Osteoblast (primary cell): ENCODE results near the gene FSTL4. TPM values are rescaled to one million over a fixed set of nuclear protein-coding genes. Genes with fewer than 3 reads are reported as not detected.

Source experiments
- DNase-seq: peaks from one replicate; pipeline ENCODE4 v3.0.0; 2011; ENCODE audit warnings: low spot score, mixed read lengths; ENCODE audit not compliant: insufficient read length; ENCODE audit errors: missing footprints
- H2AFZ ChIP-seq: 2 replicates; pipeline ENCODE4 v1.6.0; 2011; ENCODE audit warnings: mild to moderate bottlenecking, low read length
- H3K27ac ChIP-seq: 2 replicates; pipeline ENCODE4 v1.5.1; 2011; ENCODE audit warnings: mild to moderate bottlenecking, low read depth, low read length, moderate library complexity
- H3K27me3 ChIP-seq: 2 replicates; pipeline ENCODE4 v1.6.0; 2012; ENCODE audit warnings: mild to moderate bottlenecking, control low read depth, inconsistent platforms, low read length, moderate library complexity; ENCODE audit not compliant: insufficient read depth
- H3K36me3 ChIP-seq: 2 replicates; pipeline ENCODE4 v1.5.1; 2011; ENCODE audit warnings: mild to moderate bottlenecking, low read length, control low read depth, moderate library complexity; ENCODE audit not compliant: insufficient read depth
- H3K4me1 ChIP-seq: 2 replicates; pipeline ENCODE4 v1.5.1; 2011; ENCODE audit warnings: mild to moderate bottlenecking, low read length, control low read depth, moderate library complexity; ENCODE audit not compliant: insufficient read depth
- H3K4me2 ChIP-seq: 2 replicates; pipeline ENCODE4 v1.6.0; 2011; ENCODE audit warnings: mild to moderate bottlenecking, low read length; ENCODE audit not compliant: insufficient read depth
- H3K4me3 ChIP-seq: fragments of 200-600 bp; sonication (generic); 3 replicates; pipeline ENCODE4 v1.5.1; 2012; ENCODE audit warnings: mild to moderate bottlenecking, low read length, inconsistent platforms; ENCODE audit not compliant: insufficient read depth
- H3K79me2 ChIP-seq: 2 replicates; pipeline ENCODE4 v1.6.0; 2012; ENCODE audit warnings: mild to moderate bottlenecking, low read length, control low read depth, inconsistent platforms; ENCODE audit not compliant: insufficient read depth
- H3K9me3 ChIP-seq: 2 replicates; pipeline ENCODE4 v1.5.1; 2011; ENCODE audit warnings: low read depth, low read length, control low read depth
- H4K20me1 ChIP-seq: 2 replicates; pipeline ENCODE4 v1.6.0; 2012; ENCODE audit warnings: mild to moderate bottlenecking, low read length, control low read depth; ENCODE audit not compliant: insufficient read depth
- total RNA-seq: library from RNA; depleted of rRNA; stranded (reverse); fragments of >200 nt; gene quantifications from 2 replicates; pipeline ENCODE4 v1.2.3, GENCODE V29; 2012
- TF ChIP-seq, protein P1 (sequence below): IDR thresholded peaks from 2 replicates; pipeline ENCODE4 v1.5.1; 2011; ENCODE audit warnings: mild to moderate bottlenecking, low read depth, low read length, moderate library complexity; ENCODE audit errors: extremely low read depth

FSTL4 gene
- total RNA-seq, 1 donor = not detected

GRCh38 chr5:133326361-133326760, 286.0 kb downstream of the FSTL4 start:
- H3K4me2 ChIP-seq = no peak overlapping the region
- H3K4me1 ChIP-seq = no peaks in the 10 kb centered on the region

GRCh38 chr5:133325864-133326263, 286.5 kb downstream of the FSTL4 start:
- Histone ChIP-seq H3K79me2 (no peaks in the 10 kb centered on the region), H3K4me1 (no peaks in the 10 kb centered on the region), H4K20me1 (no peaks in the 10 kb centered on the region), H3K27ac (no peak overlapping the region), H2AFZ (no peak overlapping the region), H3K4me2 (no peak overlapping the region), H3K27me3 (peaks cover 2% of the 10 kb centered on the region), H3K9me3 (no peaks in the 10 kb centered on the region), H3K4me3 (no peak overlapping the region), H3K36me3 (no peaks in the 10 kb centered on the region)
- TF ChIP-seq, protein P1, sequence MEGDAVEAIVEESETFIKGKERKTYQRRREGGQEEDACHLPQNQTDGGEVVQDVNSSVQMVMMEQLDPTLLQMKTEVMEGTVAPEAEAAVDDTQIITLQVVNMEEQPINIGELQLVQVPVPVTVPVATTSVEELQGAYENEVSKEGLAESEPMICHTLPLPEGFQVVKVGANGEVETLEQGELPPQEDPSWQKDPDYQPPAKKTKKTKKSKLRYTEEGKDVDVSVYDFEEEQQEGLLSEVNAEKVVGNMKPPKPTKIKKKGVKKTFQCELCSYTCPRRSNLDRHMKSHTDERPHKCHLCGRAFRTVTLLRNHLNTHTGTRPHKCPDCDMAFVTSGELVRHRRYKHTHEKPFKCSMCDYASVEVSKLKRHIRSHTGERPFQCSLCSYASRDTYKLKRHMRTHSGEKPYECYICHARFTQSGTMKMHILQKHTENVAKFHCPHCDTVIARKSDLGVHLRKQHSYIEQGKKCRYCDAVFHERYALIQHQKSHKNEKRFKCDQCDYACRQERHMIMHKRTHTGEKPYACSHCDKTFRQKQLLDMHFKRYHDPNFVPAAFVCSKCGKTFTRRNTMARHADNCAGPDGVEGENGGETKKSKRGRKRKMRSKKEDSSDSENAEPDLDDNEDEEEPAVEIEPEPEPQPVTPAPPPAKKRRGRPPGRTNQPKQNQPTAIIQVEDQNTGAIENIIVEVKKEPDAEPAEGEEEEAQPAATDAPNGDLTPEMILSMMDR = no peak
- DNase-seq = no peak

More at GRCh38 chr5:133326361-133326760, 286.0 kb downstream of the FSTL4 start:
- no peaks in the 10 kb centered on the region for H3K36me3 ChIP-seq
- no peak for DNase-seq
- no peak overlapping the region for H3K27ac ChIP-seq
- no peaks in the 10 kb centered on the region for H4K20me1 ChIP-seq
- H3K4me3 ChIP-seq = no peak overlapping the region
- TF ChIP-seq, protein P1 = no peak
- no peaks in the 10 kb centered on the region for H3K79me2 ChIP-seq
- no peaks in the 10 kb centered on the region for H3K9me3 ChIP-seq
- H3K27me3 ChIP-seq = peaks cover 2% of the 10 kb centered on the region
- no peak overlapping the region for H2AFZ ChIP-seq

DNA sequence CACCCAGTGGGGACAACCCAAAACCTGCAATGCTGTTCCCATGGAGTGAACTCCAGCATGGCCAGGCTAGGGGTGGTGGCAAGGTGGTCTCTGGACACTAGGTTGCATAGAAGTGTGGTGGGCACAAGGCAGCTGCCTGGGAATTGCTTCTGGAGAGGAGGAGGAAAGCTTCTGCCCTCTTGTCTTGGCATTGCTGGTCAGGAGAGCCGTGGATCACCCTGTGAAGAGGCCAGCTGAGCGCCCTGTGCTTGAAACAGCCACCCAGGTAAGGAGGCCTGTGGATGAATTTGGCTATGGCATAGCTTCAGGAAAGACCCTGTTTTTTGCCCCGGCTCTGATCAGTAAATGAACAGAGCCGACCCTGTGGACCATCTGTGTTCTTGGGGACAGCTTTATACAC, 287.4 kb downstream of the FSTL4 start:
- Histone ChIP-seq H3K27ac (no peak overlapping the region), H3K4me3 (no peak overlapping the region), H3K9me3 (no peaks in the 10 kb centered on the region), H4K20me1 (no peaks in the 10 kb centered on the region), H2AFZ (no peak overlapping the region), H3K4me2 (no peak overlapping the region), H3K36me3 (no peaks in the 10 kb centered on the region), H3K4me1 (no peaks in the 10 kb centered on the region), H3K79me2 (no peaks in the 10 kb centered on the region), H3K27me3 (peaks cover 2% of the 10 kb centered on the region)
- TF ChIP-seq, protein P1 = no peak
- DNase-seq = no peak

- no peaks in the 10 kb centered on the region for H4K20me1 ChIP-seq
- no peak overlapping the region for H3K4me2 ChIP-seq
- no peak for DNase-seq
Observed at GRCh38 chr5:133323494-133324457, 288.6 kb downstream of the FSTL4 start.

More at GRCh38 chr5:133323494-133324457, 288.6 kb downstream of the FSTL4 start:
- H2AFZ ChIP-seq = no peak overlapping the region
- TF ChIP-seq, protein P1 = no peak
- no peaks in the 10 kb centered on the region for H3K79me2 ChIP-seq
- H3K27ac ChIP-seq = no peak overlapping the region
- H3K27me3 ChIP-seq = peaks cover 2% of the 10 kb centered on the region
- H3K9me3 ChIP-seq = no peaks in the 10 kb centered on the region
- H3K4me3 ChIP-seq = no peak overlapping the region
- no peaks in the 10 kb centered on the region for H3K36me3 ChIP-seq
- H3K4me1 ChIP-seq = no peaks in the 10 kb centered on the region
